Neural cell (in vitro differentiated cells): ENCODE results near the gene PARVB.

Experiments
- EZH2 ChIP-seq: fragments of 200-600, 300-800 bp; shearing (Covaris generic), sonication (generic); IDR thresholded peaks from 2 replicates; pipeline ENCODE4 v1.6.1; 2014; ENCODE audit warnings: antibody characterized with exemption, low read length, borderline replicate concordance, mild to moderate bottlenecking; ENCODE audit not compliant: insufficient read depth, poor library complexity, severe bottlenecking
- POLR2AphosphoS5 ChIP-seq: IDR thresholded peaks from 2 replicates; pipeline ENCODE4 v1.6.1; 2012
- SMC3 ChIP-seq: fragments of 450-650 bp; conservative IDR thresholded peaks from 2 replicates; pipeline ENCODE4 v1.6.1; 2014; ENCODE audit warnings: antibody characterized with exemption, mild to moderate bottlenecking, moderate library complexity; ENCODE audit not compliant: poor library complexity
- TAF1 ChIP-seq: IDR thresholded peaks from 2 replicates; pipeline ENCODE4 v1.6.1; 2012; ENCODE audit warnings: low read depth
- TF ChIP-seq, protein P1 (sequence below): fragments of 450-650 bp; IDR thresholded peaks from 2 replicates; pipeline ENCODE4 v1.5.1; 2014; ENCODE audit warnings: antibody characterized with exemption, mild to moderate bottlenecking, moderate library complexity; ENCODE audit not compliant: poor library complexity, severe bottlenecking
- TF ChIP-seq, protein P2 (sequence below): IDR thresholded peaks from 2 replicates; pipeline ENCODE4 v1.6.1; 2012; ENCODE audit warnings: borderline replicate concordance

DNA sequence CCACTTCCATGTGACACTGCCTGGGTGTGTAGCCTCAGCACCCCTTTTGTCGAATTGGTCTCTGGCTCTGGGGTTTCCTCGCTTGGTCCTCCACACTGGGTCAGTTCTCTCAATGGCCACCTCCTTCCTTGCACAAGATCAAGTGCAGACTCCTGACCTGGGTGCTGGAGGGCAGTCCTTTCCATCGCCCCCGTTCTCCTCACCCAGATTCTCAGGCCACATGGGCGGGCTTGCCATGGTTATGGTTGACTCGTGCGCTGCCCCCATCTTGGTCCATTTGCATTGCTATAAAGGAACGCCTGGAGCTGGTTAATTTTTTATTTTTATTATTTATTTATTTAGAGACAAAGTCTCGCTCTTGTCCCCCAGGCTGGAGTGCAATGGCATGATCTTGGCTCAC lies 5.5 kb upstream of the PARVB start:
- TF ChIP-seq, protein P1, sequence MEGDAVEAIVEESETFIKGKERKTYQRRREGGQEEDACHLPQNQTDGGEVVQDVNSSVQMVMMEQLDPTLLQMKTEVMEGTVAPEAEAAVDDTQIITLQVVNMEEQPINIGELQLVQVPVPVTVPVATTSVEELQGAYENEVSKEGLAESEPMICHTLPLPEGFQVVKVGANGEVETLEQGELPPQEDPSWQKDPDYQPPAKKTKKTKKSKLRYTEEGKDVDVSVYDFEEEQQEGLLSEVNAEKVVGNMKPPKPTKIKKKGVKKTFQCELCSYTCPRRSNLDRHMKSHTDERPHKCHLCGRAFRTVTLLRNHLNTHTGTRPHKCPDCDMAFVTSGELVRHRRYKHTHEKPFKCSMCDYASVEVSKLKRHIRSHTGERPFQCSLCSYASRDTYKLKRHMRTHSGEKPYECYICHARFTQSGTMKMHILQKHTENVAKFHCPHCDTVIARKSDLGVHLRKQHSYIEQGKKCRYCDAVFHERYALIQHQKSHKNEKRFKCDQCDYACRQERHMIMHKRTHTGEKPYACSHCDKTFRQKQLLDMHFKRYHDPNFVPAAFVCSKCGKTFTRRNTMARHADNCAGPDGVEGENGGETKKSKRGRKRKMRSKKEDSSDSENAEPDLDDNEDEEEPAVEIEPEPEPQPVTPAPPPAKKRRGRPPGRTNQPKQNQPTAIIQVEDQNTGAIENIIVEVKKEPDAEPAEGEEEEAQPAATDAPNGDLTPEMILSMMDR: no peak
- no peak for TF ChIP-seq POLR2AphosphoS5
- no peak for TF ChIP-seq TAF1
- TF ChIP-seq EZH2: no peak
- TF ChIP-seq, protein P2, sequence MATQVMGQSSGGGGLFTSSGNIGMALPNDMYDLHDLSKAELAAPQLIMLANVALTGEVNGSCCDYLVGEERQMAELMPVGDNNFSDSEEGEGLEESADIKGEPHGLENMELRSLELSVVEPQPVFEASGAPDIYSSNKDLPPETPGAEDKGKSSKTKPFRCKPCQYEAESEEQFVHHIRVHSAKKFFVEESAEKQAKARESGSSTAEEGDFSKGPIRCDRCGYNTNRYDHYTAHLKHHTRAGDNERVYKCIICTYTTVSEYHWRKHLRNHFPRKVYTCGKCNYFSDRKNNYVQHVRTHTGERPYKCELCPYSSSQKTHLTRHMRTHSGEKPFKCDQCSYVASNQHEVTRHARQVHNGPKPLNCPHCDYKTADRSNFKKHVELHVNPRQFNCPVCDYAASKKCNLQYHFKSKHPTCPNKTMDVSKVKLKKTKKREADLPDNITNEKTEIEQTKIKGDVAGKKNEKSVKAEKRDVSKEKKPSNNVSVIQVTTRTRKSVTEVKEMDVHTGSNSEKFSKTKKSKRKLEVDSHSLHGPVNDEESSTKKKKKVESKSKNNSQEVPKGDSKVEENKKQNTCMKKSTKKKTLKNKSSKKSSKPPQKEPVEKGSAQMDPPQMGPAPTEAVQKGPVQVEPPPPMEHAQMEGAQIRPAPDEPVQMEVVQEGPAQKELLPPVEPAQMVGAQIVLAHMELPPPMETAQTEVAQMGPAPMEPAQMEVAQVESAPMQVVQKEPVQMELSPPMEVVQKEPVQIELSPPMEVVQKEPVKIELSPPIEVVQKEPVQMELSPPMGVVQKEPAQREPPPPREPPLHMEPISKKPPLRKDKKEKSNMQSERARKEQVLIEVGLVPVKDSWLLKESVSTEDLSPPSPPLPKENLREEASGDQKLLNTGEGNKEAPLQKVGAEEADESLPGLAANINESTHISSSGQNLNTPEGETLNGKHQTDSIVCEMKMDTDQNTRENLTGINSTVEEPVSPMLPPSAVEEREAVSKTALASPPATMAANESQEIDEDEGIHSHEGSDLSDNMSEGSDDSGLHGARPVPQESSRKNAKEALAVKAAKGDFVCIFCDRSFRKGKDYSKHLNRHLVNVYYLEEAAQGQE: no peak
- no peak for TF ChIP-seq SMC3
